GM21528 (cell line): ENCODE measurements around the gene DIAPH2.

Source experiments
- ATAC-seq: cut with Tn5 transposase; IDR thresholded peaks from one replicate; pipeline ENCODE4 v1.9.1; 2021; ENCODE audit warnings: mild to moderate bottlenecking, moderate library complexity; ENCODE audit not compliant: unreplicated experiment, low FRiP score

DIAPH2 gene

GRCh38 chrX:96684339-96685209, at the start of gene DIAPH2:
TSS of gene DIAPH2 (plus strand) at chrX:96684842.
- ATAC-seq: peak; percentile 84

GRCh38 chrX:96650023-96650422, 34.6 kb upstream of the DIAPH2 start:
- no peak for ATAC-seq

- no peak for ATAC-seq
These were observed 28.6 kb upstream of the DIAPH2 start for GRCh38 chrX:96655947-96656623.

- no peak for ATAC-seq
These were observed 2.1 kb upstream of the DIAPH2 start for GRCh38 chrX:96682516-96682915.

GRCh38 chrX:96683997-96684338, 674 bp upstream of the DIAPH2 start:
- ATAC-seq: no peak

DNA sequence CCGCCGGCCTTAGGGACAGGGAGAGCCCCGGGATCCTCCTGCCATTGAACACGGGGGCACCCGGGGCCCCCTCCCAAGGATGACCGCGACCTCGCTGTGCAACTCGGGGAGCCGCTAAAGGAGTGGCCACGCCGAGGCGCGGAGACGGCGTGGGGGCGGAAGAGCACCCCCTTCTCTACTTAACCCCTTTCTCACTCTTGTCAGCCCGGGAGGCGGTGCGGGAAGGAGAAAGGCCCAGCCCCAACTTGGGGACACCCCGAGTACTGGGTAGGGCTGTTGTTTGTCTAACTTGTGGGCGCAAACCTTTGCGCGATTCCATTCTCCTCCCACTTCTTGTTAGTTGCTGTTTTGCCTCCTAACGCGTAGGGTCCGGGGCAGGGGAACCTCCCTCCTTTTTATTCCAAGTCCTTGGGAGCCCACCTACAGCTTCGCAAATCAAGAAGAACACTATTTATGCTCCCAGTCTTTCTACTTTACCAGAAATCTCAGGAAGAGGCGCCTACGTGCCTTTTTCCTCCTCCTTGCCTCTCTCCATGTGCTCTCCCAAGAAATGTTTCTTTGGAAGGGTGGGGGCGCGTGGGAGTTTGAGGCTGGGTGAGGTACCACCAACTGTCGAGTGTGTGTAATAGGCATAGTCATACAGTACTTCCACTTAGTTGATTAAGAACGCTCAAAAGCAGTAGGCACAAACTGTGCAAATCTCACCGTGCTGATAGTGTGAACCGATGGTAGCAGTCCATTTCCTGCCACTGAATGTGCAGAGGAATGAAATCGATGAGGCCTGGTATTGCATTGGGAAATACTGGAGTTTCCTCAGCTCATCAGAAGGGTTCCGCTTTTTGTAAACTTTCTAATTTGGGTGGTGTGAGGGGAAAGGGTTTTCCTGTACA, 813 bp downstream of the DIAPH2 start:
- ATAC-seq: peak; percentile 48

DNA sequence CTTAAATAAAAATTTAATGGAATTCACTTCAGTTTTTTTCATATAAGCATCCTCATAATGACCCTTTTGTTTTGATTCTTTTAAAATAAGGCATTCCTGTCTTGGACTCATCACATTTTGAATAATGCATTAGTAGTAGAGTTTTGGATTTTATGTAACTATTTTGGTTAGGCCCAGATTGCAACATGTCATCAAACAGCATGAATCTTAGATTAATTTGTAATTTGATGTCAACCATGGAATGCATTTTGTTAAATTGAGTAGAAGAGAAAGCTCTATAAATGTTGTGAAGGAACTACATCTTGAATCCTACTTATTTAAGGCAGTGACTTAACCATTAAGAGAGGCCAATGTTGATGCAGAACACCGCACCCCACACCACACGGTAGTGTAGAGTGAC, 3.1 kb downstream of the DIAPH2 start:
- no peak for ATAC-seq

- no peak for ATAC-seq
These were observed 4.1 kb downstream of the DIAPH2 start for GRCh38 chrX:96688789-96689188.

DNA sequence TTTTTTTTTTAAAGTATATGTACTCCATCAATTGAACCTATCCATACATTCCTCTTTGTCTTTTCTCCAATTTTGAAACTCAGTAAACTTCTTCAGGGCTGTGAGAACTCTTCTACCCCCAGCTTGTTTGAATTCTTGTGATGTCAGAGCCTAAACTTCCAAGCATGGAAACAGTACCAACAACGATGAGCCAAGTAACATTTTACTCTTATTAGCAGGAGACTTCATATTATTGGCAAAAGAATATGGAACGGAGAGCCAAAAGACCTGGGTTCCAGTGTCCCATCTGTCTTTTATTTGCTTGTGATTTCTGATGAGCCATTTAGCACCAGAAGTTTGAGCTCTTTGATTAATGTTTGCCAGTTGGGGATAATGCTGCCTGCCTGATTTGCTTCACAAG, 5.3 kb downstream of the DIAPH2 start:
- ATAC-seq: no peak

GRCh38 chrX:96692454-96692853, 7.8 kb downstream of the DIAPH2 start:
- no peak for ATAC-seq

- no peak for ATAC-seq
These were observed 8.2 kb downstream of the DIAPH2 start for GRCh38 chrX:96692890-96693289.

- no peak for ATAC-seq
These were observed 8.8 kb downstream of the DIAPH2 start for GRCh38 chrX:96693407-96693806.

- no peak for ATAC-seq
These were observed 11.8 kb downstream of the DIAPH2 start for GRCh38 chrX:96696462-96696861.

- ATAC-seq: no peak
These were observed 16.0 kb downstream of the DIAPH2 start for GRCh38 chrX:96700625-96701024.

- ATAC-seq: no peak
These were observed 18.7 kb downstream of the DIAPH2 start for GRCh38 chrX:96703379-96703778.

GRCh38 chrX:96703816-96704215, 19.2 kb downstream of the DIAPH2 start:
- no peak for ATAC-seq

GRCh38 chrX:96704629-96705028, 20.0 kb downstream of the DIAPH2 start:
- ATAC-seq: no peak

GRCh38 chrX:96705905-96706304, 21.3 kb downstream of the DIAPH2 start:
- no peak for ATAC-seq

- ATAC-seq: no peak
These were observed 23.2 kb downstream of the DIAPH2 start for GRCh38 chrX:96707804-96708203.

DNA sequence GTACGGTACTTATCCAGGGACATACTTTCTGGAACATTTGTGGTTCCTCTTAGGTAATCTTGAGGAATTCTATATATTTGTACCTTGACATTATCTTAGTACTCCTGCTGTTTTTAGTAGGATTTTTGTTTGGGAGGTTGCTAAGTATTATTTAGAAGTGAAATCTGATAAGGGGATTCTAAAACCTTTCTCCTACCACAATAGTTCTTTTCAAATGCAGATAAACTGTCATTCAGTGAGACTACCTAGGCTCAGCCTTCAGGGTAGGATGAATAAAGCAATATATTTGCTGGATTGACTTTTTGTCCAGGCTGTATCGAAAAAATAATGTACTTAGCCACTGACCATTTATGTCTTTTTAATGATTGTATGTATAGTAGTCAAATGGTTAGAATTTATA, 25.4 kb downstream of the DIAPH2 start:
- no peak for ATAC-seq

- no peak for ATAC-seq
These were observed 28.7 kb downstream of the DIAPH2 start for GRCh38 chrX:96713303-96713702.
